Stimulated activated naive CD8-positive, alpha-beta T cell treated with anti-CD3 and anti-CD28 coated beads, Interleukin-15, amount 100 ng/mL, for 72 hours (primary cell): Measurements from ENCODE around the gene WEE1.
A peak's percentile ranks its signal among the peaks of the same experiment; 100 is the strongest.
"Not testable (repeated sequence)": the region's sequence is repeated elsewhere in the genome, so short reads cannot be mapped to it uniquely, and the experiment has no call there.

Source experiments
- ATAC-seq: fragments of 150-1000 bp; cut with Tn5 transposase; 2 replicates; pipeline ENCODE4 v1.10.0; 2021; ENCODE audit warnings: mild to moderate bottlenecking, moderate library complexity
- DNase-seq, 2 donors: peaks; one replicate each; pipeline ENCODE4 v3.0.0; 2021 to 2022
- H3K27ac Mint-ChIP-seq, 2 donors: one replicate each; pipeline ENCODE4 v1.8.0; 2022; ENCODE audit warnings: mild to moderate bottlenecking in 2 of 2, mixed read lengths in 2 of 2, moderate library complexity in 2 of 2
- H3K27me3 Mint-ChIP-seq: one replicate; pipeline ENCODE4 v1.8.0; 2022; ENCODE audit warnings: mixed read lengths
- H3K4me1 Mint-ChIP-seq: one replicate; pipeline ENCODE4 v1.8.0; 2022; ENCODE audit warnings: mild to moderate bottlenecking, mixed read lengths
- H3K4me3 Mint-ChIP-seq, 2 donors: one replicate each; pipeline ENCODE4 v1.8.0; 2022; ENCODE audit warnings: mild to moderate bottlenecking in 2 of 2, mixed read lengths in 2 of 2, moderate library complexity in 1 of 2
- H3K9me3 Mint-ChIP-seq, 2 donors: one replicate each; pipeline ENCODE4 v1.8.0; 2022; ENCODE audit warnings: mixed read lengths in 2 of 2

Gene WEE1

DNA sequence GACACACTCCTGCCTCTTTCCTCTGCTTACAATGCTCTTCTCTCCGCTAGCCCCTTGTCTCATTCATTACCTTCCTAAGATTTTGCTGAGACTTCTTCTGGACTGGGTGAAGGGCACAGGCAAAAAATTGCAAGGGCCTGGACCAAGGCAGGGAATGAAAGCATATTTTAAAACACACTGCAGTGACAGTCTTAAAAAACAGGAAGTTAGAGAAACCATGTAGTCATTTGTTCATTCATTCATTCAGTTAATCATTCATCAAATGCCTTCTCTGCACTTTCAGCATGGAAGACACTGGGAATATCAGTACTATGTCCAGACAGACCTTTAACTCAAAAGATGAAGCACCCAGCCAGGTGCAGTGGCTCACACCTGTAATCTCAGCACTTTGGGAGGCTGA, 45.5 kb downstream of the WEE1 start:
- Mint-ChIP-seq H3K4me1 (peaks cover 28% of the 10 kb centered on the region), H3K27ac (peak overlapping the region in 1 of 2 donors; percentile 55), H3K9me3 (no peaks in the 10 kb centered on the region), H3K27me3 (no peaks in the 10 kb centered on the region), H3K4me3 (no peak overlapping the region)
- no peak for DNase-seq
- no peak for ATAC-seq

GRCh38 chr11:9619971-9620370, 46.5 kb downstream of the WEE1 start:
- Mint-ChIP-seq H3K4me3 (no peak overlapping the region), H3K27ac (no peak overlapping the region), H3K9me3 (no peaks in the 10 kb centered on the region), H3K4me1 (peaks cover 19% of the 10 kb centered on the region), H3K27me3 (peaks cover under 1% of the 10 kb centered on the region)
- DNase-seq (no peak), ATAC-seq (no peak)

GRCh38 chr11:9622353-9622752, 48.9 kb downstream of the WEE1 start:
- ATAC-seq, H3K27ac Mint-ChIP-seq, DNase-seq, H3K9me3 Mint-ChIP-seq, H3K4me1 Mint-ChIP-seq, H3K4me3 Mint-ChIP-seq: not testable (repeated sequence)
- H3K27me3 Mint-ChIP-seq: peaks cover 13% of the 10 kb centered on the region

- not testable (repeated sequence) for H3K4me3 Mint-ChIP-seq
These were observed 49.6 kb downstream of the WEE1 start for GRCh38 chr11:9623053-9623452.

GRCh38 chr11:9624448-9624847, 51.0 kb downstream of the WEE1 start:
- ATAC-seq (no peak), DNase-seq (no peak)
- peaks cover 20% of the 10 kb centered on the region for H3K27me3 Mint-ChIP-seq
- no peak overlapping the region for H3K4me3 Mint-ChIP-seq
- no peaks in the 10 kb centered on the region for H3K4me1 Mint-ChIP-seq
- H3K27ac Mint-ChIP-seq: peak overlapping the region in 1 of 2 donors; percentile 48
- no peaks in the 10 kb centered on the region for H3K9me3 Mint-ChIP-seq

More at GRCh38 chr11:9623053-9623452, 49.6 kb downstream of the WEE1 start:
- H3K27ac Mint-ChIP-seq, ATAC-seq, H3K4me1 Mint-ChIP-seq, DNase-seq, H3K9me3 Mint-ChIP-seq: not testable (repeated sequence)
- peaks cover 13% of the 10 kb centered on the region for H3K27me3 Mint-ChIP-seq

- Mint-ChIP-seq H3K4me3 (no peak overlapping the region), H3K9me3 (no peaks in the 10 kb centered on the region), H3K27me3 (peaks cover 20% of the 10 kb centered on the region), H3K27ac (no peak overlapping the region), H3K4me1 (no peaks in the 10 kb centered on the region)
- ATAC-seq (no peak), DNase-seq (no peak)
These were observed 51.7 kb downstream of the WEE1 start for GRCh38 chr11:9625162-9625561.

GRCh38 chr11:9625728-9626127, 52.3 kb downstream of the WEE1 start:
- Mint-ChIP-seq H3K9me3 (no peaks in the 10 kb centered on the region), H3K4me1 (no peaks in the 10 kb centered on the region), H3K4me3 (no peak overlapping the region), H3K27ac (no peak overlapping the region), H3K27me3 (peaks cover 20% of the 10 kb centered on the region)
- ATAC-seq (no peak), DNase-seq (no peak)

DNA sequence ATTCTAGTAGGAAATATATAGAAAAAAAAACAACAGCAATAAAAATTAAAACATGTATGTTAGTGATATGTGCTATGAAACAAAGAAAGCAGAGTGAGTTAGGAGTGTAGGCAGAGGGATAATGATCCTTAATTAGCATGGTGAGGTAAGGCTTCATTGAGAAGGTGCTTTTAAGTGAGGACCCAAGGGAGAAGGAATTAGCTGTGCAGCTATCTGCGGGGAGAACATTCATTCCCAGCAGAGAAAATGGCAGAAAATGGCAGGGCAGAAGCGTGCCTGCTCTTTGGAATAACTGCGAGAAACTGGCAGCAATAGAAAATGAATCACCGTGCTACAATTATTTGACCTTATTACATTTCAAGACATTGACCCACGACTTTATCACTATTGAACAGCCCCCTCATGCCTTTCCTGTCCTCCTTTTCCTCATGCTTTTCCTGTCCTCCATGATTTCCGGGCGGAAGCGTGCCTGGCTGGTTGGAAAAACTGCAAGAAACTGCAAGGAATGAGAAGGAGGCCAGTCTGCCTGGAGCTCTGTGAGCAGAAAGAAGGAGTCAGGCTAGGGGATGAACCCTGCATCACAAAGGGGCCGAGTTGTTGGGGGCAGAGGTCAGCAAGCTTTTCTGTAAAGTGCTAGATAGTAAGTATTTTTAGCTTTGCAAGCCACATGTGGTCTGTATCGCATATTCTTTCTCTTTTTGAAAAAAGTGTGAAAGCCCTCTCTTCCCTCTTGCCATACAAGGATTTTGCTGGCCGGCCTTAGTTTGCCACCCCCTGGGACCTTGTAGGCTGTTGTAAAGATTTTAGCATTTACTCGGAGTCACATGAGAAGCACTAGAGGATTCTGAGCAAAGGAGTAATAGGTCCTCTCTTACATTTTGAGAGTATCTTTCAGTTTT, 53.3 kb downstream of the WEE1 start:
- Mint-ChIP-seq H3K9me3 (no peaks in the 10 kb centered on the region), H3K4me1 (no peaks in the 10 kb centered on the region), H3K27ac (no peak overlapping the region), H3K4me3 (no peak overlapping the region), H3K27me3 (peaks cover 20% of the 10 kb centered on the region)
- no peak for ATAC-seq
- DNase-seq: no peak

DNA sequence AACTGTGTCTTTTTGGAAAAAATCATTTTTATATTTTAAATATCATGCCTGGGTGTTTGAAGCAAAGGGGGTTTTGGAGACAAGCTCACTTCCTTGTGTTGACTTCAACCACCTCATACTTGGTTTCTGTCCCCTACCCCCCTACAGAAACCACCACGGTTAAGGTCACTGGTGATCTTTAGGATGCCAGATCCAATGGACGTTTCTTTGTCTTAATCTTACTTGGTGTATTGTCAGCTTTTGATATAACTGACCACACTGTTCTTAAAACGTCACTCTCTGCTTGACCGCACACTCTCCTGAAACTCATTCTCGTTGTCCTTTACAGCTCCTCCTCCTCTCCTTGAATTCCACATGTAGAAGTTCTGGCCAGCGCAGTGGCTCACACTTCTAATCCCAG, 55.6 kb downstream of the WEE1 start:
- DNase-seq: no peak
- no peaks in the 10 kb centered on the region for H3K4me1 Mint-ChIP-seq
- peaks cover 20% of the 10 kb centered on the region for H3K27me3 Mint-ChIP-seq
- ATAC-seq: no peak
- no peak overlapping the region for H3K27ac Mint-ChIP-seq
- H3K9me3 Mint-ChIP-seq: peaks cover 6% of the 10 kb centered on the region in 2 donors
- H3K4me3 Mint-ChIP-seq: no peak overlapping the region

DNA sequence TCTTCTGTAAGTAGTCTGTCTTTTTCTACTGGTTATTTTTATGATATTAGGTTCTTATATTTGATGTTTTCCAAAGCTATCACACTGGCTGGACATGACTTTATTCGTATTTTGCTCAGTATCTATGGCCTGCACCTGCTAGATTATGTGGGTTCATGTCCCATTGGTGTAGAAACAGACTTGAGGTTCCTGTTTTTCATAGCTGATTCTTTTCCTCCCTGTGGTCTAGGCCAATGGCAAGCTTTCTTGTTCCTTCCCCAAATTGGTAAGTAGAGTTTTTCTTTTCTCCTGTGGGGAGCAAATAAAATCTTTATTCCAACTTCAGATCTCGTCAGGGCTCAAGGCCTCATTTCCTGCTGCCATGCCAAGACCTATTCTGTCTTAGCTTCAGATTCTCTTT, 60.2 kb downstream of the WEE1 start:
- H3K9me3 Mint-ChIP-seq: peaks cover 7 to 8% of the 10 kb centered on the region in 2 donors
- H3K27me3 Mint-ChIP-seq: peaks cover 1% of the 10 kb centered on the region
- no peaks in the 10 kb centered on the region for H3K4me1 Mint-ChIP-seq
- no peak overlapping the region for H3K27ac Mint-ChIP-seq
- ATAC-seq: no peak
- no peak overlapping the region for H3K4me3 Mint-ChIP-seq
- no peak for DNase-seq

DNA sequence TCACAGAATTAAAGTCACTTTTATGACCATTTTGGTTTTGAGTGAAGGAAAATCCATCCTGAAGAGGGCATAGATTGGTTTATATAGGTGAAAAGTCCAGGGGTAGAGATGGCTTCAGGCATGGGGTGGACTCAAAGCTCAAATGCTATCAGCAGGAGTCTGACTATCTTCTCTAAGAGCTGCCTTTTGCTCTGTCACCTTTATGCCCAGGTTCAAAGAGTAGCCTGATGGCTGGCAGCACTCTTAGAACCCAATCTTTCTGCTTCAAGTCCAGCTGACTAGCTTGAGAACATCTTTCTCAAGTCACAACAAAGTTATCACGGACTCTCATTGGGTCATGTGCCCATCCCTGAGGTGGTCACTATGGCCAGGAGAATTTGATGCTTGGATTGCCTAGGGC, 63.2 kb downstream of the WEE1 start:
- ATAC-seq (no peak), DNase-seq (no peak)
- Mint-ChIP-seq H3K4me1 (no peaks in the 10 kb centered on the region), H3K27me3 (peaks cover 8% of the 10 kb centered on the region), H3K27ac (no peak overlapping the region), H3K4me3 (no peak overlapping the region), H3K9me3 (peaks cover 7 to 8% of the 10 kb centered on the region in 2 donors)

DNA sequence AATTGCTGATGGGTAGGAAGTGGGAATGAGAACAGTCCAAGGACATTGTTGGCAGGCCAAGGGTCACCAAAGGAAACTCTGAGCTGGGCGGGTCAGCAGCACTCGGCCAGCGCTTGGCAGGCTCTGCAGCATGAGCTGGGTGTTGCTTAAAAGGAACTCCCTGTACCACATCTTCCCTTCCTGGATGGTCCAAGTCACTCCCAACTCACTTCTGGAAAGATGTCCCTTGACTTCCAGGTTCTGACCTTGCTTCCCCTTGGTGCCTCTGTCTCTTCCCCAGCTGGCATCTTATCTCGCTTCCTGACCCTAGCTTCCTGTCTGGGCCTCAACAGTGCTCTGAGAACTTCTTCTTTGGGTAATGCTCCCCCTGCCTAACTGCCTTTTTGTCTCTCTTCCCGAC, 65.6 kb downstream of the WEE1 start:
- DNase-seq (no peak), ATAC-seq (no peak)
- Mint-ChIP-seq H3K4me3 (no peak overlapping the region), H3K9me3 (peaks cover under 1 to 1% of the 10 kb centered on the region in 2 donors), H3K4me1 (no peaks in the 10 kb centered on the region), H3K27ac (no peak overlapping the region), H3K27me3 (peaks cover 8% of the 10 kb centered on the region)
